ENCODE measurements around the gene TLR8.
A peak's percentile ranks its signal among the peaks of the same experiment; 100 is the strongest.

The TLR8 gene

GRCh38 chrX:12945494-12945893 lies 39.1 kb downstream of the TLR8 start:
- DNase-seq (ENCODE audit: low read depth in 1 of 2, low spot score in 1 of 2), result no peak

DNA sequence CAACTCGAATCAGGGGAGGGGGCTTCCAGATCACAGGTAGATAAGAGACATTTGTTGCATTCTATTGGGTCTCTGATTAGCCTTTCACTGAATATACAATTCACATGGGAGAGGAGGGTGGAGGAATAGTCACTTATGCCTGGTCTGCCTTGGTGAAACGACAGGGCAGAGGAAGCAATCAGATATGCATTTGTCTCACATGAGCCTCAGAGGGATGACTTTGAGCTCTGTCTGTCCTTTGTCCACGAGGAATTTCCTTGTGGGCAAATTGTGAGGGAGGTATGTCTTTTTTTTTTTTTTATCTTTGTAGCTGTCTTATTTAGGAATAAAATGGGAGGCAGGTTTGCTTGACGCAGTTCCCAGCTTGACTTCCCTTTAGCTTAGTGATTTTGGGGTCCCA lies 40.0 kb downstream of the TLR8 start:
- no peak for DNase-seq (ENCODE audit: low read depth in 1 of 2, low spot score in 1 of 2)

- peak; percentile 26 to 59 for DNase-seq (ENCODE audit: low read depth in 1 of 2, low spot score in 1 of 2)
Observed at GRCh38 chrX:12946838-12947544, 40.6 kb downstream of the TLR8 start.

GRCh38 chrX:12947545-12948235 lies 41.3 kb downstream of the TLR8 start:
- no peak for DNase-seq (ENCODE audit: low read depth in 1 of 2, low spot score in 1 of 2)

- DNase-seq (ENCODE audit: low read depth in 1 of 2, low spot score in 1 of 2), result no peak
Observed at GRCh38 chrX:12948495-12948894, 42.1 kb downstream of the TLR8 start.

DNA sequence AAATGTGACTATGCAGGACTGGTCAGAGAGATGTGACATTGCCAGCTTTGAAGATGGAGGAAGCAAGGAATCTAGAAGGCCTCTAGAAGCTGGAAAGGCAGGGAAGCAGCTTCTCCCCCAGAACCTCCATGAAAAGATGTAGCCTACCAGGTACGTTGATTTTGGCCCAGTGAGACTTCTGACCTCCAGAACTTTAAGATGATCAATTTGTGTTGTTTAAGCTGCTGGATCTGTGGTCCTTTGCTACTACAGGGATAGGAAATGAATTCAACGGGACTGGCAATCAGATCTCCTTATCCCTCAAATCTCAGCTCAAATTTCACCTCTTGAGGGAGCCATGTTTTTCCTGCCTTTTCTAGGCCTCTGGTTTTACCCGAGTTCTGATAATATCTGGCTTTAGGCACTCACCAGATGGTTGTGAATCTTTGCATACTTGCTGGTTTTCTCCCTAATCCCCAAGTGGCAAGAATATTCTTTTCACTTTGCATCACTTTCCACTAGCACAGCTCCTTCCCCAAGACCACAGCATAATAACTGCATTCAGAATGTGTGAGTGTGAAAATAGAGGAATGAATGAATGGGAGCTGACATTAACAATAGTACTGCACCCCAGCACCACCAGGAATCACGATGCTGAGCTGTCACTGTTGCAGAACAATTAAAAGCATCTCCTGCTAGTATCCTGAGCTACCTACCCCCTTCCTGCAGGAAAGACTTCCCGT lies 42.9 kb downstream of the TLR8 start:
- DNase-seq (ENCODE audit: low read depth in 1 of 2, low spot score in 1 of 2), result no peak

DNA sequence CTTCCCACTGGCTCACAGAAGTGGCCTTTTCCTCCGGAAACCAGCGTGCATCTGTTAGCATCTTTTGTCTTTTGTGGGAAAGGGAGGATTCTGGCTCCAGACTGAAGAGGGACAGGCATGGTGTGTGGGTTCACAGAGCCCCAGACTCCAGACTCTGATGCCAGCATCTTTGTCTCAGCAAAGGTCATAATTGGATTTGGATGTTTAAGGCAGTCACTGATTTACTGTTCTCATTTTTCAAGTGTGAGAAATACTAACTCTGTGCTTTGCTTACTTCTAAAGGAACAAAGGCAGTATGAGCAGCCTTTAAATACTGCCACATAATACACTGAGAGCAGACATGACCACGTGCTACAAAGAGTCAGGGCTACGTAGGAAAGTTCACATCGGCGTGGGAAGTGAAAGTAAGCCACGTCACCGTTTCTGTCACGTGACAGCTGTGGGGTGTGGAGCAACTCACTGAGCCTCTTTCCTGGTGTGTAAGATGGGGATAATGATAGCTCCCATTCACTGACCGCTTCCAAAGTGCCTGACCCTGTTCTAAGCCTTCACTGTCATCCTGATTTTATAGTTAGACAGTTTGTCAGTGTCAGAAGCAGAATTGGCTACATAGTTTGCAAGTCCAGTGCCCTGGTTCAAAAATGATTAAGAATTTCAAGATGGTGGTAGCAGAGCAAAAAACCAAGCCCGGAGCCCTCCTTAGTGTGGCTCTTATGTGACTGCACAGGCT lies 43.7 kb downstream of the TLR8 start:
- DNase-seq (ENCODE audit: low read depth in 1 of 2, low spot score in 1 of 2), result peak; percentile 47 to 80

GRCh38 chrX:12950851-12951594 lies 44.6 kb downstream of the TLR8 start:
- peak; percentile 28 to 51 for DNase-seq (ENCODE audit: low read depth in 1 of 2, low spot score in 1 of 2)

DNA sequence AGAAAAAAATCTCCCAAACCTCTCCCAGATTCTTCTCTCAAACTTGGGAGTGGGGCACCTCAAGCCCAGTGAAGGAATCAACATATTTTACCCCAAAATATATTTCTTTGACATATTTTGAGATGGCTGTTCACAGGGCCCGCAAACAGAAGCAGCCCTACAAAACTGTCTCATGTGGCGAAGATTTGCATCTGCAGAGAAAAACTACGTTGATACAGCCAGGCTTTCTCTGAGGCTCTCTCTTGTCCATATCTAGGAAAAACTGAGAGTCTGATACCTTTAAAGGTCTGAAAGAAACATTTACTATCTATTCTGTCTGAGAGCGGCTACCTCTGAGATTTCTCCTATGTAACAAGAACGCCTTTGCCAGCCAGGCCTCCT lies 45.2 kb downstream of the TLR8 start:
- DNase-seq (ENCODE audit: low read depth in 1 of 2, low spot score in 1 of 2), result no peak

DNA sequence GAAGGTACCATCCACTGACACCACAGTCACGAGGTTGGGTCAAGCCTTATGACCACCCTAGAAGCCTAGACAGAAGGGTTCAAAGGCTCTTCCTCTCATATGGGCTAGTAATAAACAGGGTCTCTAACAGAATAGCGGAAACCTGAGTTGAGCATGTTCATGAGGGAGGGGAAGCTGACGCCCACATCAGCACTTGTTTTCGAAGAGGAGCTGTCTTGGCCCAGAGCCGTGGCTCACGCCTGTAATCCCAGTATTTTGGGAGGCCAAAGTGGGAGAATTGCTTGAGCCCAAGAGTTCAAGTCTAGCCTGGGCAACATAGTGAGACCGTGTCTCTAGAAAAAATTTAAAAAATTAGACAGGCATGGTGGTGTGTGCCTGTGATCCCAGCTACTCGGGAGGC lies 47.0 kb downstream of the TLR8 start:
- no peak for DNase-seq (ENCODE audit: low read depth in 1 of 2, low spot score in 1 of 2)

- no peak for DNase-seq (ENCODE audit: low read depth in 1 of 2, low spot score in 1 of 2)
Observed at GRCh38 chrX:12954376-12954775, 48.0 kb downstream of the TLR8 start.

GRCh38 chrX:12954981-12955380 lies 48.6 kb downstream of the TLR8 start:
- no peak for DNase-seq (ENCODE audit: low read depth in 1 of 2, low spot score in 1 of 2)

- DNase-seq (ENCODE audit: low read depth in 1 of 2, low spot score in 1 of 2), result peak in 1 of 2 donors; percentile 38
Observed at GRCh38 chrX:12955882-12956703, 49.7 kb downstream of the TLR8 start.

- DNase-seq (ENCODE audit: low read depth in 1 of 2, low spot score in 1 of 2), result peak in 1 of 2 donors; percentile 54
Observed at GRCh38 chrX:12956704-12957534, 50.5 kb downstream of the TLR8 start.

DNA sequence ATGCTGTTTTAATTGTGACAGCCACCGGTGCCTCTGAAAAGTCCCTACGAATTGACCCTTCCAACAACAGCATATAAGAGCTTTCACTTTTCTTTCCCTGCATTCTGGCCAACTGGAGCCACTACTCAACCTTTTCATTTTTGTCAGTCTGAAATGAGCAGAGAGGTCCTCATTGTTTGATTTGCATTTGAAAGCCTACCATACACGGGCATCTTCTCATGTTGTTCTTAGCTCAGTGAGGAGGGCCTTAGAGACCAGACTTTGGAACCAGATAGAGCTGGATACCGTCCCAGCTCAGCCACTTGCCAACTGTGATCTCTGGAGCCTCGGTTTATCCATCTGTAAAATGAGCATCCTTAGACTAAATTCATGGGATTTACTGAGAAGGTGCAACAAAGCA lies 51.6 kb downstream of the TLR8 start:
- DNase-seq (ENCODE audit: low read depth in 1 of 2, low spot score in 1 of 2), result no peak

- no peak for DNase-seq (ENCODE audit: low read depth in 1 of 2, low spot score in 1 of 2)
Observed at GRCh38 chrX:12958461-12958860, 52.0 kb downstream of the TLR8 start.

- DNase-seq (ENCODE audit: low read depth in 1 of 2, low spot score in 1 of 2), result no peak
Observed at GRCh38 chrX:12961196-12961718, 54.8 kb downstream of the TLR8 start.

DNA sequence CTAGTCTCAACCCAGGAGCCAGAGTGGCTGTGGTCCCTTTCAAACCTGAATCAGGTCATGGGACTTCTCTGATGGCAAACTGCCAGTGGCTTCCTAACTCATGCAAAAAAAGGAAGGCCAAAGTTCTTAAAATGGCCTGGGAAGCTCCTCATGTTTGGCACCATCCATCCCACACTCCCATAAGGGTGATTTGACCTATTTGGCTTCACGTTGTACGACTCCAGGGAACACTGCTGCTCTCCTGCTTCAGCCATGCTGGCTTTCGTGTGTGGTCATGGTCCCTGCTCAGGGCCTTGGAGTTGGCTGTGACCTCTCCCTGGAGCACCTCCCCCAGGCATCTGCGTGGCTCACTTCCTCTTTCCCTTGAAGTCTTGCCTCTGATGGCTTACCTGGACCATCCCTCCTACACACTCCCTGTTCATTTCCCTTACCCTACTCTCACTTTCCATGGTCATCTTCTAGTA lies 55.7 kb downstream of the TLR8 start:
- no peak for DNase-seq (ENCODE audit: low read depth in 1 of 2, low spot score in 1 of 2)
